Left renal cortex interstitium (tissue), 4 donors: ENCODE data around the gene DOCK3. TPM values are rescaled to one million over a fixed set of nuclear protein-coding genes. Genes with fewer than 3 reads are reported as not detected.
"Not testable (repeated sequence)": the region's sequence is repeated elsewhere in the genome, so short reads cannot be mapped to it uniquely, and the experiment has no call there.

Source experiments
- DNase-seq, 4 donors: peaks; one replicate each; pipeline ENCODE4 v3.0.0-alpha.2; 2013; ENCODE audit warnings: low read depth in 4 of 4, low spot score in 2 of 4, missing footprints in 1 of 4
- polyA plus RNA-seq, 4 donors: library from polyadenylated mRNA; unstranded; fragments of 120-200 nt; gene quantifications; one replicate each; pipeline ENCODE4 v1.2.1, GENCODE V29; 2013; ENCODE audit not compliant: insufficient read length in 4 of 4

DOCK3 gene
- polyA plus RNA-seq, 4 donors, result 0.78 to 2.2 (median 1.7) TPM

- DNase-seq, result no peak
Measured at GRCh38 chr3:51275111-51275805, 600.5 kb downstream of the DOCK3 start.

- no peak for DNase-seq
Measured at GRCh38 chr3:51276046-51276445, 601.3 kb downstream of the DOCK3 start.

- DNase-seq, result no peak
Measured at GRCh38 chr3:51279448-51279847, 604.7 kb downstream of the DOCK3 start.

GRCh38 chr3:51280176-51280575, 605.4 kb downstream of the DOCK3 start:
- no peak for DNase-seq

GRCh38 chr3:51282931-51283330, 608.2 kb downstream of the DOCK3 start:
- no peak for DNase-seq

GRCh38 chr3:51283421-51283820, 608.7 kb downstream of the DOCK3 start:
- DNase-seq, result no peak

GRCh38 chr3:51295625-51296024, 620.9 kb downstream of the DOCK3 start:
- DNase-seq, result no peak

- DNase-seq, result no peak
Measured at GRCh38 chr3:51297333-51297732, 622.6 kb downstream of the DOCK3 start.

- no peak for DNase-seq
Measured at GRCh38 chr3:51304230-51304629, 629.5 kb downstream of the DOCK3 start.

GRCh38 chr3:51306093-51306492, 631.4 kb downstream of the DOCK3 start:
- no peak for DNase-seq

GRCh38 chr3:51307458-51307857, 632.7 kb downstream of the DOCK3 start:
- no peak for DNase-seq

GRCh38 chr3:51307945-51308607, 633.3 kb downstream of the DOCK3 start:
- DNase-seq, result not testable (repeated sequence)

- DNase-seq, result no peak
Measured at GRCh38 chr3:51311055-51311454, 636.3 kb downstream of the DOCK3 start.

- DNase-seq, result no peak
Measured at GRCh38 chr3:51328206-51328605, 653.5 kb downstream of the DOCK3 start.

GRCh38 chr3:51330046-51330445, 655.3 kb downstream of the DOCK3 start:
- no peak for DNase-seq

- DNase-seq, result no peak
Measured at GRCh38 chr3:51332156-51332555, 657.4 kb downstream of the DOCK3 start.

GRCh38 chr3:51333021-51333420, 658.3 kb downstream of the DOCK3 start:
- no peak for DNase-seq

- no peak for DNase-seq
Measured at GRCh38 chr3:51336261-51336660, 661.5 kb downstream of the DOCK3 start.

- DNase-seq, result no peak
Measured at GRCh38 chr3:51337666-51338065, 662.9 kb downstream of the DOCK3 start.

- no peak for DNase-seq
Measured at GRCh38 chr3:51338632-51339031, 663.9 kb downstream of the DOCK3 start.

- DNase-seq, result no peak
Measured at GRCh38 chr3:51340013-51340829, 665.5 kb downstream of the DOCK3 start.
